Body of pancreas (tissue), 4 donors: ENCODE data around the gene NANOS1. TPM values are rescaled to one million over a fixed set of nuclear protein-coding genes. Genes with fewer than 3 reads are reported as not detected.

ENCODE experiments used
- ATAC-seq: fragments of 150-250 bp; one replicate; pipeline ENCODE4 v1.9.1; 2016
- DNase-seq, 4 donors: peaks; one replicate each; pipeline ENCODE4 v3.0.0-alpha.2; 2019
- H3K27ac ChIP-seq, 4 donors: fragments of 200-600 bp; sonication (generic); 1 replicate in 3 of 4; 2 replicates in 1 of 4; pipeline versions ENCODE4 v1.5.1 to v1.6.1; 2016 to 2019; ENCODE audit warnings: mild to moderate bottlenecking in 1 of 4, mixed read lengths in 1 of 4, moderate library complexity in 1 of 4
- H3K27me3 ChIP-seq, 2 donors: fragments of 200-600 bp; sonication (generic); one replicate each; pipeline ENCODE4 v1.6.0; 2016; ENCODE audit warnings: mild to moderate bottlenecking in 1 of 2
- H3K36me3 ChIP-seq, 2 donors: fragments of 200-600 bp; sonication (generic); replicated peaks in 1 of 2; 2 replicates each; pipeline ENCODE4 v1.5.1; 2016; ENCODE audit warnings: low read depth in 2 of 2; ENCODE audit not compliant: insufficient read depth in 1 of 2
- H3K4me1 ChIP-seq: fragments of 200-600 bp; sonication (generic); one replicate; pipeline ENCODE4 v1.6.0; 2016
- H3K4me3 ChIP-seq, 2 donors: fragments of 200-600 bp; sonication (generic); 1 replicate in 1 of 2; 2 replicates in 1 of 2; pipeline ENCODE4 v1.5.1; 2016 to 2019
- H3K9me3 ChIP-seq, 3 donors: fragments of 200-600 bp; sonication (generic); 1 replicate in 2 of 3; 2 replicates in 1 of 3; pipeline ENCODE4 v1.5.1; 2016
- CTCF ChIP-seq, 7 experiments: fragments of 450-650 bp in 4 of 7; fragments of 200-600 bp in 3 of 7; sonication (generic) in 3 of 7; IDR thresholded peaks; one replicate each; pipeline ENCODE4 v1.5.1; 2016 to 2019; ENCODE audit warnings: antibody characterized with exemption in 7 of 7
- POLR2A ChIP-seq, 3 donors: fragments of 450-650 bp; IDR thresholded peaks; one replicate each; pipeline ENCODE4 v1.6.1; 2016; ENCODE audit warnings: antibody characterized with exemption in 3 of 3, mild to moderate bottlenecking in 2 of 3
- WGBS, 2 donors: methylation state at CpG; one replicate each; pipeline ENCODE4 v1.1.5; 2017; 5-methylcytosine and 5-hydroxymethylcytosine counted together
- intact Hi-C: fragments of 100-400 bp; cut with DNase I; formaldehyde crosslinking; loops from one replicate; pipeline ENCODE4 v1.15.1; 2023
- small RNA-seq: library from RNA; depleted of rRNA; stranded (forward); fragments of <200 nt; gene quantifications from one replicate; pipeline ENCODE3, GENCODE V24; 2016
- total RNA-seq, 2 donors: library from RNA; depleted of rRNA; stranded (reverse); fragments of >200 nt; gene quantifications; one replicate each; pipeline ENCODE4 v1.1.0, GENCODE V29; 2016

NANOS1 gene
- total RNA-seq, 2 donors from 2014 or later = 4.4 to 9.9 TPM

DNA sequence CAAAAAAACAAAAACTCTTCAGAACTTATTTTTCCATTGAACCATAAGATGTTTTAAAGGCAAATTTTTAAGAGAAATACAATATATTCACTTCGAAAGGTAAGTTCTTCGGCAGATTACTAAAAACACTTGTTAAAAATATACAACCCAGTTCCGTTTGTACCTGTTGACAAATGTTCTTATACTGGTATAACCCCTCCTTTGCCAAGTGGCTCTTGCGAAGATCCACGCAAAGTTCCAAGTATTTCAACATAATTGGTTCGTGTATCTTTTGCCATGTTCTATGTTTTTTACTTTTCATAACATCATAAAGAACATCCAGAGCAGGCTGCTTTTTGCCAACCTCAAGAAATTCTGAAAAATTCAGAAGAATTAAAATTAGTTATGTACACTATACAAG is 44.1 kb downstream of the NANOS1 start:
- Histone ChIP-seq H3K36me3 (peaks cover 15 to 17% of the 10 kb centered on the region in 2 donors), H3K27ac (no peak overlapping the region), H3K4me3 (no peak overlapping the region), H3K27me3 (no peaks in the 10 kb centered on the region), H3K4me1 (peaks cover 28% of the 10 kb centered on the region), H3K9me3 (no peaks in the 10 kb centered on the region)
- intact Hi-C loops = no loop called here
- WGBS, 2 donors = 70 to 74% methylated on average over 6 of the region's 6 CpGs
- ATAC-seq (no peak), DNase-seq (no peak)
- TF ChIP-seq CTCF (IDR thresholded peaks at IDR 0.05) = no peak
- no peak for TF ChIP-seq POLR2A (IDR thresholded peaks at IDR 0.05)

DNA sequence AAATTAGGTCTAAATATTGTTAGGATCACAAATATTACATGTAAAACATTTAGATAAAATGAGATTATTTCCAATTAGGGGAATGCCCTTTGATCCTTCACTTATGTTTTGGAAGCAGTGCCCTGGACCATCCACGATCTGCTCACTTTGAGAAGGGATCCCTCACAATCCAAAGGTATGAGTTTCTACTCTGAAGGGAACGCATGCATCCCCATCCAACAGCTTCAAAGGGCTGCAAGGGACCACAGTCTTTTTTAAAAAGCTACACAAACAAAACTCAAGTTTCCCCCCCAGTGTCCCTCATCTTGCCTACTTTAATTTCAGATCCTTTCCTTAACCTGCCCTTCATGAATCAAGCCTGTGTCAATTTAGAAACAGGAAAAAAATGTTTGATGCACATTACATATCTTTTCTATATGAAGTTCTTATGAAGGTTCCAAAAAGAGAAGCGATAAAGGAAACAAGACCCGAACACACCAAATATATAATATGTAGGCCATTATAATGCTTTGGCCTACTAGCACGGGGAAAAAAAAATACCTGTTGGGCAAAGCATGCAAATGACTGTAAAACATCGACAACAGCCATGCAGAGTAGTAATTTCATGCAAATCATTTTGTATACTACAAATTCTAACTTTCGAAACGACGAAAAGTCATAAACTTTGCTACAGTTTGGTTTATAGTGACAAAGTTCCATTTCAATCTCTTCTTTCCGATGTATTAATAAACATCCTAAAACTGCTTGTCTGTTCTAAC is 49.1 kb downstream of the NANOS1 start:
- intact Hi-C loops = no loop called here
- Histone ChIP-seq H3K36me3 (no peaks in the 10 kb centered on the region), H3K9me3 (no peaks in the 10 kb centered on the region), H3K27ac (peak overlapping the region in 1 of 4 donors; percentile 13), H3K4me3 (no peak overlapping the region), H3K27me3 (no peaks in the 10 kb centered on the region), H3K4me1 (peaks cover 38% of the 10 kb centered on the region)
- ATAC-seq (no peak), DNase-seq (no peak)
- 14 to 16% methylated on average over 10 of the region's 10 CpGs for WGBS, 2 donors
- TF ChIP-seq POLR2A (IDR thresholded peaks at IDR 0.05) (no peak), CTCF (IDR thresholded peaks at IDR 0.05) (no peak)

DNA sequence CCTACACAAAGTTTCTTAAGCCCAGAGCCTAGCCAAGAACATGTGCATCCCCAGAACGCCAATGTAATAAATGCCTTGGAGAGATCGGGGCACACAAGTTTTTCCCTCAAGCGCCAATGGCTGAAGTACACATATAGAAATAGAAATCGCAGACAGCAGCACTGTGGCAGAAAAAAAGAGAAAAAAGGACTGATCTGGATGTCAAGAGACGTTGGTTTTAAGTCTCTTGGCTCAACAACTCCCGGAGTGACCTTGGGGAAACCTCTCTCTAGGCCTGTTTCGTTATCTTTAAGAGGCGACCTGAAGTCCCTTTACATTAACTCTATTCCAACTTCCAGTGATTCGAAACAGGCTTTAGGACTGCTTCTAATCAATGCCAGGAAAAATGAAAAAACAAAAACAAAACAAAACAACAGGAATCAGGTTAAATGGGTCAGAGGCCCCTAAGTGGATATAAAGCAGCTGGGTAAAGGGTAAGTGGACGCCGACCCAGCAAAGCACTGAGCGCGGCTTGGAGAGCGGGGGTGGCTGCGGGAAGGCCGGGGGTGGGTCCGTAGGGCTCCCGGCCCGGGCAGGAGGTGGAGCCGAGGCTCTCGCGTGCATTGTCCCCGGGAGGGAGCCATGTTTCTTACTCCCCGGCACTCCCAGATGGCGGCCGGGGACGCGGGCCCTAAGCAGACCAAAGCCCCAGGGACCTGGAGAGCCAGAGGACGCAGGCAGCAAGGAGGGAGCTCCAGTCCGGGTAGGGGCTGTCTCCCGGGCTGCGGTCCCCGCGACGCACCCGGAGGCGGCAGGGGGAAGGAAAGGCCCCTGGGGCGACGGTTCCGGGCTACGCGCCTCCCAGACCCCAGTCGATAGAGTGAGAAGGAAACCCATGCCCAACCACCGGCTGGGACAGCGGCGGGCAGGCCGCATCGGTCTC is 50.3 kb downstream of the NANOS1 start:
- H3K4me3 ChIP-seq = peak overlapping the region; percentile 63 to 81
- intact Hi-C loops = no loop called here
- ATAC-seq (peak; percentile 76), DNase-seq (peak; percentile 71 to 81 (median 75))
- no peaks in the 10 kb centered on the region for H3K27me3 ChIP-seq
- H3K9me3 ChIP-seq = no peaks in the 10 kb centered on the region
- H3K4me1 ChIP-seq = peaks cover 34% of the 10 kb centered on the region
- no peaks in the 10 kb centered on the region for H3K36me3 ChIP-seq
- peak overlapping the region; percentile 93 to 99 (median 96) for H3K27ac ChIP-seq
- TF ChIP-seq CTCF (IDR thresholded peaks at IDR 0.05) = no peak
- TF ChIP-seq POLR2A (IDR thresholded peaks at IDR 0.05) = no peak
- WGBS, 2 donors = 0% methylated on average over 23 to 42 of the region's 48 CpGs

DNA sequence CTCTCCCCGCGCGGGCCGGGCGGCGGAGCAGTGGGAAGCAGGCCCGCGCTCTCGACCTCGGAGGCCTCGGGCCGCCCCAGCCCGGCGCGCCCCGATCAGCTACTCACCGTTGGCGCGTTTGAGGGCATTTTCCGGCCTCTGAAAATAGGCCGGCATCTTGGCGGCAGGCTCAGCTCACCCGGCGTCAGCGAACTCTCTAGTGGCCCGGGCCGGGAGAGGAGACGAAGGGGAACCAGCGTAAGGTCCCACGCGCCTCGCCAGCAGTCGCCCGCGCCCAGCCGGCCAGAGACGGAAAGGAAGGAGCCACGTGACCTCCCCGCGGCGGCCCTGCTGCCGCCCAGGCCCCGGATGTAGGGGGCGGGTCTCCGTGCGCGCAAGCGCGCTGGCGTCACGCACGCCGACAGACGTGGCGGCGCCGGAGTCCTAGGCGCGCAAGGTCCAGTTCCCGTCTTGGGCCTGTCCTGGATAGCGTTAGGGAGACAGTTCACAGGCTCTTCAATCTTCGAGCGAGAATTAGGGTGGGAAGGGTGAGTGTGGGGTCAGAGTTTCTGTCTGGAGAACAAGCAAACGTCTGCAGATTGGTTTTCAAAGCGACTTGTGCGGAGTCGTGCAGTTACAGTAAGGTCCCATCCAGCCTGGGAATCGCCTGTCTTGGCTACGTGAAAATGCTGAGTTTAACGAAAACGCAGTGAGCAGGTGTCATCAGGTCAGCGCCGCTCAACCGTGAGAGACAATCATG is 51.2 kb downstream of the NANOS1 start, which contains the start of gene EIF3A:
Gene EIF3A, minus strand, starts transcription at position 297 of the 739 bp plus-strand sequence. Its CDS starts 141 bp downstream, at position 156.
- peak; percentile 93 for ATAC-seq
- peaks cover 30% of the 10 kb centered on the region for H3K4me1 ChIP-seq
- H3K9me3 ChIP-seq = no peaks in the 10 kb centered on the region
- peak within 1 kb of the TSS; percentile 63 to 81 for H3K4me3 ChIP-seq
- 0% methylated on average over 19 to 59 of the region's 74 CpGs for WGBS, 2 donors
- no peaks in the 10 kb centered on the region for H3K27me3 ChIP-seq
- H3K27ac ChIP-seq = peak within 1 kb of the TSS; percentile 93 to 99 (median 96)
- no peaks in the 10 kb centered on the region for H3K36me3 ChIP-seq
- intact Hi-C loops = no loop called here
- TF ChIP-seq CTCF (IDR thresholded peaks at IDR 0.05) = no peak
- peak; percentile 92 to 98 (median 98) for TF ChIP-seq POLR2A (IDR thresholded peaks at IDR 0.05)
- peak; percentile 92 to 94 (median 92) for DNase-seq

Small RNA genes within 50 kb of the gene (small RNA-seq; reads per million reads assigned to genes)
- not detected for gene RF00413
- not detected for gene SNORA19

Other genes starting within 250 kb of the NANOS1 start
- gene EIF3A, start 51.1 kb downstream of the NANOS1 start, total RNA-seq = 100 to 1,000 TPM; 107 to 114 TPM
- 10 to 100 TPM; 24.6 to 29.7 TPM for gene DENND10, start 74.4 kb downstream of the NANOS1 start, total RNA-seq
- gene SFXN4, start 136.0 kb downstream of the NANOS1 start, total RNA-seq = 10 to 100 TPM; 20.5 to 32.0 TPM
- gene PRDX3, start 149.1 kb downstream of the NANOS1 start, total RNA-seq = 10 to 100 TPM; 46.1 to 61.7 TPM
- 1 to 10 TPM; 3.4 to 4.9 TPM for gene GRK5, start 177.9 kb downstream of the NANOS1 start, total RNA-seq